ENCODE measurements around the gene REPIN1. TPM values are rescaled to one million over a fixed set of nuclear protein-coding genes. Genes with fewer than 3 reads are reported as not detected.

REPIN1 gene
- total and polyA plus RNA-seq, 9 of the 15 experiments (the other 6 are each of a cell fraction or from before 2014, with no cell fraction given): 8.1 to 283 (median 94.3) TPM

GRCh38 chr7:150396851-150397260 lies 28.2 kb downstream of the REPIN1 start:
- ATAC-seq (no peak), FAIRE-seq (no peak), DNase-seq (ENCODE audit: extremely low read depth in 1 of 4, low spot score in 3 of 4) (no peak)
- in situ Hi-C loops (cut with MboI) (no loop called here), intact Hi-C loops (cut with micrococcal nuclease) (no loop called here)
- Histone ChIP-seq H3K4me2 (ENCODE audit: insufficient read depth, low read length) (no peak overlapping the region), H3K9me1 (ENCODE audit: control insufficient read depth, insufficient read depth, low read length) (peaks cover 8% of the 10 kb centered on the region), H3K9ac (ENCODE audit: insufficient read depth in 1 of 2, low read depth in 2 of 2, low read length in 2 of 2) (no peak overlapping the region), H3K79me2 (ENCODE audit: control insufficient read depth, insufficient read depth, low read length) (no peaks in the 10 kb centered on the region; the same call in 2 of the 3 replicates), H2AFZ (ENCODE audit: low read depth, low read length) (no peak overlapping the region), H3K36me3 (ENCODE audit: control insufficient read depth, insufficient read depth, low read length) (peaks cover 38% of the 10 kb centered on the region), H3K27me3 (ENCODE audit: control insufficient read depth in 2 of 2, insufficient read depth in 2 of 2, low read length in 2 of 2) (no peaks in the 10 kb centered on the region), H3K9me3 (replicated peaks; ENCODE audit: control insufficient read depth, insufficient read depth, low read depth, low read length) (no peaks in the 10 kb centered on the region), H4K20me1 (replicated peaks; ENCODE audit: control insufficient read depth, insufficient read depth, low read length) (no peaks in the 10 kb centered on the region), H3K4me1 (replicated peaks in 1 of 2; ENCODE audit: control insufficient read depth in 2 of 2, insufficient read depth in 2 of 2, low read length in 2 of 2) (peaks cover 28 to 34% of the 10 kb centered on the region in 2 experiments), H3K4me3 (no peak overlapping the region), H3K27ac (ENCODE audit: extremely low read depth, low read depth, low read length) (no peak overlapping the region)
- 98% methylated on average over 42 of the region's 48 CpGs for WGBS (ENCODE audit: insufficient coverage, low coverage, missing lambda C conversion rate)
- CTCF ChIA-PET (ENCODE audit: low intra/inter-chr PET ratio): no interaction called here
- BruUV-seq (replicated peaks): no TSS peak
- TF ChIP-seq NR4A1 (CRISPR knock-in tag; IDR thresholded peaks at IDR 0.05) (no peak), NR4A1 (tag; IDR thresholded peaks at IDR 0.05) (no peak), HMGN3 (IDR thresholded peaks at IDR 0.05; ENCODE audit: borderline replicate concordance, extremely low read depth, insufficient read length, low read depth, low read length) (peak; percentile 20), ZBTB33 (CRISPR knock-in tag; IDR thresholded peaks at IDR 0.05) (0 out of 2 replicates have a peak, but pooled peaks have one; percentile 42), POLR2G (IDR thresholded peaks at IDR 0.05; ENCODE audit: low read depth, low read length) (0 out of 2 replicates have a peak, but pooled peaks have one; percentile 2)
- POLR2A ChIA-PET: interaction anchor here (0.6 to 1.4 kb wide), 2 partner anchors 9 to 28 kb away, joined by 3 to 4 read pairs; partner anchors contain the start of gene REPIN1

All from K562 (cell line).